Testis (tissue), 2 donors: Measurements from ENCODE around the gene C1D.

Experiments used
- POLR2A ChIP-seq: fragments of 450-650 bp; IDR thresholded peaks from one replicate; pipeline ENCODE4 v1.6.1; 2017; ENCODE audit warnings: antibody characterized with exemption, mild to moderate bottlenecking, moderate library complexity
- TF ChIP-seq, protein P1 (sequence below), 3 experiments: fragments of 450-650 bp in 2 of 3; fragments of 200-600 bp in 1 of 3; sonication (generic) in 1 of 3; IDR thresholded peaks; one replicate each; pipeline ENCODE4 v1.5.1; 2016 to 2019; ENCODE audit warnings: antibody characterized with exemption in 3 of 3, mild to moderate bottlenecking in 2 of 3, moderate library complexity in 1 of 3

DNA sequence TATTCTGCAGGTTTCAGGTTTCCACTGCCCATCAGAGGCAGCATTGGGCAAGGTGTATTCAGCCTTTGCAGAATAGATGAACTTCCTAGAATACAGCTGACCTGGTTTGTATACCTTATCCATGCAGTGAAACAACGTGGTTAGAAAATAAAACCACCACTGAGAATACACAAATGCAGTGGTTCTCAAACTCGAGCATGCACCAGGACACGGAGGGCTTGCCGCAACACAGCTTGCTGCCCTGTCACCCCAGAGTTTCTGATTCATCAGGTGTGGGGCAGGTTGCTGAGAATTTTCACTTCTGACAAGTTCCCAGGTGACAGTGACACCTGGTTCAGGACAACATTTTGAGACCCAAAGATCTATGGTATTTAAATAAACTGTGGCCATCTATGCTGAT lies 23.4 kb upstream of the C1D start:
- TF ChIP-seq, protein P1, sequence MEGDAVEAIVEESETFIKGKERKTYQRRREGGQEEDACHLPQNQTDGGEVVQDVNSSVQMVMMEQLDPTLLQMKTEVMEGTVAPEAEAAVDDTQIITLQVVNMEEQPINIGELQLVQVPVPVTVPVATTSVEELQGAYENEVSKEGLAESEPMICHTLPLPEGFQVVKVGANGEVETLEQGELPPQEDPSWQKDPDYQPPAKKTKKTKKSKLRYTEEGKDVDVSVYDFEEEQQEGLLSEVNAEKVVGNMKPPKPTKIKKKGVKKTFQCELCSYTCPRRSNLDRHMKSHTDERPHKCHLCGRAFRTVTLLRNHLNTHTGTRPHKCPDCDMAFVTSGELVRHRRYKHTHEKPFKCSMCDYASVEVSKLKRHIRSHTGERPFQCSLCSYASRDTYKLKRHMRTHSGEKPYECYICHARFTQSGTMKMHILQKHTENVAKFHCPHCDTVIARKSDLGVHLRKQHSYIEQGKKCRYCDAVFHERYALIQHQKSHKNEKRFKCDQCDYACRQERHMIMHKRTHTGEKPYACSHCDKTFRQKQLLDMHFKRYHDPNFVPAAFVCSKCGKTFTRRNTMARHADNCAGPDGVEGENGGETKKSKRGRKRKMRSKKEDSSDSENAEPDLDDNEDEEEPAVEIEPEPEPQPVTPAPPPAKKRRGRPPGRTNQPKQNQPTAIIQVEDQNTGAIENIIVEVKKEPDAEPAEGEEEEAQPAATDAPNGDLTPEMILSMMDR (IDR thresholded peaks at IDR 0.05), result no peak
- no peak for TF ChIP-seq POLR2A
